Upper lobe of left lung (tissue), 6 donors: ENCODE measurements around the gene MRPL20. TPM values are rescaled to one million over a fixed set of nuclear protein-coding genes. Genes with fewer than 3 reads are reported as not detected.

ENCODE experiments used
- ATAC-seq, 2 donors: fragments of 200-7000 bp; cut with Tn5 transposase; one replicate each; pipeline ENCODE4 v1.9.1; 2022; ENCODE audit warnings: mild to moderate bottlenecking in 2 of 2, moderate library complexity in 2 of 2; ENCODE audit not compliant: low FRiP score in 2 of 2
- DNase-seq, 2 donors: peaks; one replicate each; pipeline ENCODE4 v3.0.0-alpha.2; 2019 to 2020
- H3K27ac ChIP-seq, 4 donors: fragments of 200-600 bp; sonication (generic); one replicate each; pipeline ENCODE4 v1.5.1; 2016 to 2019
- H3K27me3 ChIP-seq, 4 donors: fragments of 200-600 bp; sonication (generic); one replicate each; pipeline ENCODE4 v1.5.1; 2017 to 2019
- H3K36me3 ChIP-seq, 4 donors: fragments of 200-600 bp; sonication (generic); one replicate each; pipeline ENCODE4 v1.5.1; 2016 to 2019
- H3K4me1 ChIP-seq, 4 donors: fragments of 200-600 bp; sonication (generic); one replicate each; pipeline ENCODE4 v1.5.1; 2018 to 2019
- H3K4me3 ChIP-seq, 4 donors: fragments of 200-600 bp; sonication (generic); one replicate each; pipeline ENCODE4 v1.5.1; 2017 to 2019; ENCODE audit warnings: mild to moderate bottlenecking in 2 of 4, moderate library complexity in 1 of 4
- H3K9me3 ChIP-seq, 4 donors: fragments of 200-600 bp; sonication (generic); one replicate each; pipeline ENCODE4 v1.5.1; 2018 to 2019
- CTCF ChIP-seq, 6 experiments: fragments of 450-650 bp in 4 of 6; fragments of 200-600 bp in 2 of 6; sonication (generic) in 2 of 6; IDR thresholded peaks; one replicate each; pipeline ENCODE4 v1.5.1; 2016 to 2019; ENCODE audit warnings: antibody characterized with exemption in 6 of 6
- EP300 ChIP-seq, 4 donors: sonication (generic); formaldehyde crosslinking; IDR thresholded peaks; one replicate each; pipeline ENCODE4 v1.5.1; 2017; ENCODE audit warnings: antibody characterized with exemption in 4 of 4, control low read depth in 2 of 4
- POLR2A ChIP-seq, 4 donors: fragments of 450-650 bp; IDR thresholded peaks; one replicate each; pipeline ENCODE4 v1.5.1; 2016 to 2017; ENCODE audit warnings: antibody characterized with exemption in 4 of 4, mild to moderate bottlenecking in 2 of 4
- POLR2AphosphoS5 ChIP-seq, 2 donors: sonication (generic); formaldehyde crosslinking; IDR thresholded peaks; one replicate each; pipeline ENCODE4 v1.5.1; 2017; ENCODE audit warnings: antibody characterized with exemption in 2 of 2
- WGBS, 2 donors: methylation state at CpG; one replicate each; pipeline ENCODE4 v1.1.5; 2017 to 2018; 5-methylcytosine and 5-hydroxymethylcytosine counted together
- total RNA-seq, 6 donors: library from RNA; depleted of rRNA in 4 of 6; stranded (reverse); fragments of >200 nt in 4 of 6; gene quantifications; one replicate each; pipeline versions ENCODE4 v1.1.0 to v1.2.1, GENCODE V29; 2016 to 2021
- donor health status: DM: no; HTN: no; CAD: no; lungs with moderate emphysema.
- donor health status: DM: no; HTN: yes; CAD: no; lungs with severe emphysema.

MRPL20 gene
- total RNA-seq, 6 donors from 2014 or later, result 90.7 to 145 (median 101) TPM

DNA sequence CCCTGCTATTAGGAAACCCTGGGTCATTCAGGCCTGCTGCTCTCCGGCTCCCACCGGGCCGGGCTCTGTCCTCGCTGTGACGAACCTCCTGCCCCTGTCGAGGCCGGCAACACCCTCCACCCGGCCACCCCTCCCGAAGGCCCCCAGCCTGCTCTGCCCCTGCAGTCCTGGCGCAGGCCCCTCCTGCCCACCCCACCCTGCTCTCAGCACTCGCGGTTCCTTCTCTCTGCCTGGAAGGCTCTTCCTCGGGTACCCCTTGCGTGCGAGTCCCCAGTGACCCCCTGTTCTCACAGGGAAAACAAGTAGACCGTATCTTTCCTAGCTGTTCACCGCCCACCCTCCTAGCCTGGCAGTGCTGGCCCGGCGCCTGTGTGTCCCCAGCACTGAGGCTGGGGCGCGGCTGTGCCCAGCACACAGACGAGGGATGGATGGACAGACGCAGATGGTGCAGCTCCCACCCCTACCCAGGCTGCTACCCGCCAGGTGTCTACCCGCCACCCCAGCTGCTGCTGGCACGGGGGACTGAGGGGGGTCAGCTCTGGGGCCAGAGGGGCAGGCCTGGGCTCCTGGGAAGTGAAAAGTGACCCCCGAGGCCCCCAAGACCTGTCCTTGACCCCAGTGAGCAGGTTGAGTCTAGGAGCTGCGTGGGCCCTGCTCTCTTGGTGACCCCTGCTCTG is 25.3 kb upstream of the MRPL20 start:
- ATAC-seq, result no peak
- Histone ChIP-seq H3K27me3 (peaks cover 0 to 10% (median 0%) of the 10 kb centered on the region in 4 donors), H3K4me1 (peaks cover 70 to 85% (median 78%) of the 10 kb centered on the region in 4 donors), H3K4me3 (no peak overlapping the region), H3K36me3 (no peaks in the 10 kb centered on the region), H3K27ac (peak overlapping the region; percentile 87 to 95 (median 92)), H3K9me3 (no peaks in the 10 kb centered on the region)
- WGBS, 2 donors, result 59 to 73% methylated on average over 13 to 20 of the region's 28 CpGs
- TF ChIP-seq EP300 (IDR thresholded peaks at IDR 0.05) (no peak), POLR2AphosphoS5 (IDR thresholded peaks at IDR 0.05) (no peak), CTCF (IDR thresholded peaks at IDR 0.05) (no peak), POLR2A (IDR thresholded peaks at IDR 0.05) (no peak)
- DNase-seq, result peak in 1 of 2 donors; percentile 76

DNA sequence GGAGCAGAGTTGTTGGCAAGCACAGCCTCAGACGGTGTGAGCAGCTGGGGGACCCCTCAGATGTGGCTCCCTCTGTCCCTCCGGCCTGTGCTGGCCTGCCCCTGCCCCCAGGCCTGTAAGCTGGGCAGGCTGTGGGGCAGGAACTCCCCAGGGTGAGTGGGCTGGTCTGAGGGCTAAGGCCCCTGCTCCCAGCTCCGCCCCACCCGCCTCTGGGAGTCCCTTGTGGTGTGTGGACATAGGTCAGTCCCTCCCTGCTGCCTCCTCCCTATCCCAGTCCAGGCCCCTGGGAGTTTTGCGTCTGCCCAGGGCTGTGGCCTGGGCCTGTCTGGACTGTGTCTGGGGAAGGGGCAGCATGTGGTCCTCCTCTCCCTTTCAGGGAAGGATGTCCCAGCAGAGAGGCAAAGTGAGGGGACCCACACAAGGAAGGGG is 24.8 kb upstream of the MRPL20 start:
- 40 to 45% methylated on average over 1 to 3 of the region's 5 CpGs for WGBS, 2 donors
- H3K27me3 ChIP-seq, result peaks cover 0 to 10% (median 0%) of the 10 kb centered on the region in 4 donors
- peak overlapping the region in 1 of 4 donors; percentile 0 for H3K4me3 ChIP-seq

DNA sequence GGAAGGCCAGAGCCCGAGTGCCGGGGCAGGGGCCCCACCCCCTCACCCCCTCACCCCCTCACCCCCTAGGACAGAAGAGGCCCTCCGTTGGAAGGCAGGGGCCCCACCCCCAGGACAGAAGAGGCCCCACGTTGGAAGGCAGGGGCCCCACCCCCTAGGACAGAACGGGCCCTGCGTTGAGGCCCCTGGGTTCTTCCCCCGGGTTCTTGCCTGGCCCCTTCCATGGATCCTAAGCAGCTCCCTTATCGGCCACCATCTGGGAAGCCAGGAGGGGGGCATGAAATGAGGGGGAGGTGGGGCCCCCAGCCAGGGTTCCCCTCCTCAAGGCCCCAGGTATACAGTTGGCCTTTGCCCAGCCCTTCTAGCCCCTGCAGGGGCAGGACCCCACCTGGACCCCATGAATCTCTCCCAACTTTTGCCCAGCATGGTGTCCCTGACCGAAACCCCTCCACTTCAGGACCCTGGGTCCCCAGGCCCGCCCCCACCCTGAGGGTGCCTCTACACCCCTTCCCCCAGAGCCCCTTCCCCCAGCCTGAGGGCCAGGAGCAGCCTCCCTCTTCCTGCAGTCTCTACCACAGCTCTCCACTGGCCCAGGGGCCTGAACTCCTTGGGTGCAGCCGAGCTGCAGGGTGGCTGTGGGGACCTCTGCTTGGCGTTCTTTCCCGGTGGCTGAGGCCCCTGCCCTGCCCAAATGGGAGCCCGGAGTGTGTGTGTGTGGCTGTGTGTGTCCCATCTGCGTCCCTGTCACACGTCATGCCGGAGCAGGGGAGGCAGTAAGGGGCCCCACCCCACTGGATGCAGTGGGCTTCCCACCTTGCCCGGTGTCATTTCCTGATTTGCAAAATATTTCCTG is 24.1 kb upstream of the MRPL20 start:
- peaks cover 0 to 10% (median 0%) of the 10 kb centered on the region in 4 donors for H3K27me3 ChIP-seq
- ATAC-seq (no peak), DNase-seq (peak in 1 of 2 donors; percentile 54)
- no peak for TF ChIP-seq POLR2A (IDR thresholded peaks at IDR 0.05)
- no peak for TF ChIP-seq EP300 (IDR thresholded peaks at IDR 0.05)
- no peak for TF ChIP-seq CTCF (IDR thresholded peaks at IDR 0.05)
- no peak for TF ChIP-seq POLR2AphosphoS5 (IDR thresholded peaks at IDR 0.05)
- no peaks in the 10 kb centered on the region for H3K36me3 ChIP-seq
- H3K4me1 ChIP-seq, result peaks cover 66 to 82% (median 67%) of the 10 kb centered on the region in 4 donors
- peak overlapping the region in 1 of 4 donors; percentile 0 for H3K4me3 ChIP-seq
- no peaks in the 10 kb centered on the region for H3K9me3 ChIP-seq
- peak overlapping the region; percentile 87 to 95 (median 92) for H3K27ac ChIP-seq
- 29 to 44% methylated on average over 8 to 18 of the region's 18 CpGs for WGBS, 2 donors

More for the DNA sequence above, 24.8 kb upstream of the MRPL20 start:
- DNase-seq (peak; percentile 82 to 91), ATAC-seq (peak; percentile 3 to 65)
- TF ChIP-seq POLR2A (IDR thresholded peaks at IDR 0.05) (peak in 1 of 4 donors; percentile 68), POLR2AphosphoS5 (IDR thresholded peaks at IDR 0.05) (peak; percentile 15 to 42), CTCF (IDR thresholded peaks at IDR 0.05) (no peak)
- Histone ChIP-seq H3K4me1 (peaks cover 70 to 82% (median 73%) of the 10 kb centered on the region in 4 donors), H3K9me3 (no peaks in the 10 kb centered on the region), H3K36me3 (no peaks in the 10 kb centered on the region), H3K27ac (peak overlapping the region; percentile 87 to 95 (median 92))

- peak; percentile 34 to 36 for ATAC-seq
- no peaks in the 10 kb centered on the region for H3K9me3 ChIP-seq
These were observed 23.3 kb upstream of the MRPL20 start for GRCh38 chr1:1430114-1430982.

More at GRCh38 chr1:1430114-1430982, 23.3 kb upstream of the MRPL20 start:
- DNase-seq, result peak; percentile 82 to 89
- TF ChIP-seq POLR2AphosphoS5 (IDR thresholded peaks at IDR 0.05) (peak in 1 of 2 donors; percentile 36), POLR2A (IDR thresholded peaks at IDR 0.05) (peak in 1 of 4 donors; percentile 51), EP300 (IDR thresholded peaks at IDR 0.05) (no peak), CTCF (IDR thresholded peaks at IDR 0.05) (peak in 5 of 6 experiments; percentile 15 to 54 (median 33))
- Histone ChIP-seq H3K27ac (peak overlapping the region; percentile 87 to 95 (median 92)), H3K36me3 (no peaks in the 10 kb centered on the region), H3K4me3 (peak overlapping the region in 1 of 4 donors; percentile 2), H3K4me1 (peaks cover 57 to 76% (median 61%) of the 10 kb centered on the region in 4 donors), H3K27me3 (peaks cover 0 to 3% (median 0%) of the 10 kb centered on the region in 4 donors)
- 35 to 42% methylated on average over 4 to 34 of the region's 35 CpGs for WGBS, 2 donors
